HG02678 (cell line): Measurements from ENCODE around the gene SLC35E2B.
A peak's percentile ranks its signal among the peaks of the same experiment; 100 is the strongest.
"Not testable (repeated sequence)": the region's sequence is repeated elsewhere in the genome, so short reads cannot be mapped to it uniquely, and the experiment has no call there.

Source experiments
- ATAC-seq: cut with Tn5 transposase; IDR thresholded peaks from one replicate; pipeline ENCODE4 v1.9.1; 2021; ENCODE audit warnings: mild to moderate bottlenecking, moderate library complexity; ENCODE audit not compliant: unreplicated experiment

The SLC35E2B gene

DNA sequence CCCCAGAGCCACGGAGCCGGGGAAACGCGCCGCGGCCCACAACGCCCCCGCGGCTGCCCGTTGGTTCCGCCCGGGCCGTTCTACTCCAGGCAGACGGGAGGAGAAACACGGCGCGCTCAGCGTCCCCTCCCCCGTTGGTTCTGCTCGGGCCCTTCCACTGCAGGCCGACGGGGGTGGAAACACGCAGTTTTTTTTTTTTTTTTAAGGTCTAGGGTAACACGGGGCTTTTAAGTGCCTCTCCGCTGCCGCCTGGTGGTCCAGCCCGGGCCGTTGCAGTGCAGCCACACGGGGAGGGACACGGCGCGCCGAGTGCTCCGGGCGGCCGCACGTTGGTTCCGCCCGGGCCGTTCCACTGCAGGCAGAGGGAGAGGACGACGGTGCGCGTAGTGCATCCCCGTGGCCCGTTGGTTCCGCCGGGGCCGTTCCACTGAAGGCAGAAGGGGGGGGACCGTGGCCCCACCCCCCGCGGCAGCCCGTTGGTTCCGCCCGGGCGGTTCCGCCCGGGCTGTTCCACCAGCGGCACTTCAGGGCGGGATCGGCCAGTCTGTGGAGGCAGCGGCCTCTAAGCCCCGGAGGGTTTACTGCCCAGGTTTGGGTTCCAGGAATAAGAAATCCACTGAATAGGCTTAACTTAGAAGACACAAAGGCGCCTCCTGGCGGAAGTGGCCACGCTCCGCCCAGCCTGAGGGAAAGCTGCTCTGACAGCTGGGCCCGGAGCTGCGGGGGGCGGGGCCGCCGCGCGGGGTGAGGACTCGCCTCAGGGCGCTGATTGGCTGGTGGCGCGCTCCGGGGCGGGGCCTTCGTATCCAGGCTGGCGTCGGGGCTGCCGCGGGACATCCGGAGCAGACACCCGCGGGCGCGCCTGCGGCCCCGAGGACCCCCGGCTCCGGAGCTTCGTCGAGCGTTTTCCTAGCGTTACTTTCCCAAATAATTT is at the start of gene SLC35E2B:
SLC35E2B (minus strand) TSS at position 82 of the 934 bp plus-strand sequence. CDS start 16,096 bp downstream, outside the sequence.
- peak; percentile 76 for ATAC-seq

GRCh38 chr1:1741013-1741412 is 48.4 kb upstream of the SLC35E2B start:
- not testable (repeated sequence) for ATAC-seq

DNA sequence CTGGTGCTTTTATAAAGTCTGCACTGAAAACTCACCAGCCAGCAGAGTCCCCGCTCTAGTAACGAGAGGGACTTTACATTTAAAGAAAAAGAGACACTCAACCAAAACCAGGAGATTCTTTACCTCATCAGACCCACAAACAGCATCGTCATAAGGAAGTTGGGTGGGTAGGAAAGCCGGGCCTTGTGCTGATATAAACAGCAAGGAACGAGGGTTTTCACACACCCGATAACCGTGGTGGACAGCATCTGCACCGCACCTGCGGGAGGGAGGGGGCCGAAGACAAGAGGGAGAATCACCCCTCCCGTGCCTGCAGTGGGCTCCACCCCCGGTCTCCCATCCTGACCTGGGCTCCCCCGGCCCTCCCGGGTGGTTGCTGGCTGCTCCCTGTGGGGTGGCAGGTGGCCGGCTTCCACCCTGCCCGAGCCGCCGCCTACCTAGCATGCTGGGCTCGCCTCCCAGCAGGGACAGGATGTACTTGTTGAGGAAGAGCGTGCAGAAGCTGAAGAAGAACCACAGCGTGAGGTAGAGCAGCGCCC is 46.3 kb upstream of the SLC35E2B start:
- not testable (repeated sequence) for ATAC-seq

DNA sequence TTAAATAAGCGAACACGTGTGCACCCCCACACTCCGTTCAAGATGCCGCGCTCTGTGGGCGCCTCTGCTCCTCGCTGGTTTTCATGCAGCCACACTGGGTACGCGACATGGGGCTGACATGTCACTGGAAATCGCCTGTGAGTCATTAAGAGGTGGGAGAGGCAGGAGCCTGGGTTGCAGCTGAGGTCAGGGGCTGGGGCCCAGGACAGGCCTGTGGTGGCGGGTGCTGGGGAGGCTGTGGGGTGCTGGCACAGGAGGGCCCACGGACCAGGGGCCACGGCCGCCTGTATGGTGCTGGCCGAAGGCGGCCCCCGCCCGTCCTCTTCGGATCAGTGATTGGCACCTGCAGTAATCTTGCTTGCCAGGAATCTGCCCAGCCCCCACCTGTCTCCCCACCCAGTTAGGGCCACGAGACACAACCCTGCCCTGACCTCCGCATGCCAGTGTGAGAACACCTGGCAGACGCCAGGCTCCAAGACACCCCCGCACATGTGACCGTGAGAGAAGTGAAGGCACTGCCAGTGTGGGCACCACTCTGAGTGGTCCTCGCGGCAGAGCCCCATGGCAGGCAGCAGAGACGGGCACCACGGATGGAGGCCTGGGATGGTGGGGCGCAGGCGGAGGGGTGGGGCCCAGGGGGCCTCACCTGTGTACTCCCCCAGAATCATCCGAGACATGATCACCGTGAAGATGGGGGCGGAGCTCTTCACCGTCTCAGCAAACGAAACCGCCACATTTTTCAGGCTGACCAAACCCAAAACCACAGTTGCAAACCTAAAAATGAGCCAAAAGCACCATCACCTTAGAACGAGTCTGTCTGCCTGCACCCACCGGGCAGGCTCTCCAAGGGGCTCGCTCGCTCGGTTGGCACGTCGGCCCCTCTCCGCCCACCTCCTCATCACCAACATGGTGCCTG is 45.3 kb upstream of the SLC35E2B start:
- ATAC-seq = not testable (repeated sequence)

- no peak for ATAC-seq
Observed at GRCh38 chr1:1732381-1732780, 39.8 kb upstream of the SLC35E2B start.

DNA sequence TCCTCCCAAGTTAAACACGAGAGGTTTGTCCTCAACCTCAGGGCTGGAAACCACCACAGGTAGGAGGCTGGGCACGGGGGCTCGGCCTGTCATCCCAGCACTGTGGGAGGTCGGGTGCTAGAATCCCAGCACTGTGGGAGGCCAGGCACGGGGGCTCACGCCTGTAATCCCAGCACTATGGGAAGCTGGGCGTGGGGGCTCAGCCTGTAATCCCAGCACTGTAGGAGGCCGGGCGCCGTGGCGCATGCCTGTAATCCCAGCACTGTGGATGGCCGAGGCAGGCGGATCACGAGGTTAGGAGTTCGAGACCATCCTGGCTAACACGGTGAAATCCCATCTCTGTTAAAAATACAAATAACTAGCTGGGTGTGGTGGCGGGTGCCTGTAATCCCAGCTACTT is 38.3 kb upstream of the SLC35E2B start:
- no peak for ATAC-seq

DNA sequence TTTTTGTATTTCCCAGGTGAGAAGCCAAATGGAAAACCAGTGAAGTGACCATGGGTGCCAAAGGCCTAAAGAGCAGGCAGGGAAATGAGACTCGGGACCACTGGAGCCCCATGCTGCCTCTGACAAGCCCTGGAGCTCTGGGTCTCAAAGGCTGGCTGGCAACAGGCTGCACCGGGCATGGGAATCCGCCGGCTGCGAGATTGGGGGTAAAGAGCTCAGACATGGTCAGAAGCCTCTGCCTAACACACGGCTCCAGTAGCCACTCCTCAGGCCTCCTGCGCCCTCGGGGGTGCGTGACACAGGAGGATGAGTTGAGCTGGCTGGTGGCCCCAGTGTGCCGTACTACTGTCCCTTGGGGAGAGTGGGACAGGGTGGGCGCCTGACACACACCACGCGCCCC is 37.6 kb upstream of the SLC35E2B start:
- ATAC-seq = not testable (repeated sequence)

DNA sequence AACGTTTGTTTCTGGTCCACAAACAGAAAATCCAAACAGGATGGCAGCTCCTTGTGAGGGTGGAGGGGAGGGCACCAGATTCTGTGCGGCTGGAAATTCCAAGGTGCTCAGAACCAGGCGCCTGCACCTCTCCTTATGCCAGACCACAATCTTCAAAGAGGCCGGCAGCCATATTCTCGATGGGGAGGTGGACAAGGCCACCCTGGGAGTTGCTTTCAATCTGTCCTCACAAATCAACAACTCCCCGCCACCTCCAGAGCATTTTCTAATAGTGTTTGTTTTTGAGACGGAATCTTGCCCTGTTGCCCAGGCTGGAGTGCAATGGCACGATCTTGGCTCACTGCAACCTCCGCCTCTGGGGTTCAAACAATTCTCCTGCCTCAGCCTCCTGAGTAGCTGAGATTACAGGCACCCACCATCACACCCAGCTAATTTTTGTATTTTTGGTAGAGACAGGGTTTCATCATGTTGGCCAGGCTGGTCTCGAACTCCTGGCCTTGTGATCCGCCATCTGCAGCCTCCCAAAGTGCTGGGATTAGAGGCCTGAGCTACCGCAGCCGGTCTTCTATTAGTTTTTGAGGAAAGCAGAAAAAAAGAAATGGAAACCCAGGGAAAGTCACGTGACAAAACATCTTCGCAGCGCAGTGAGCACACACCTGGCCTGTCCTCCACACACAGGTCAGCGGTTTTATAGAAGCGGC is 36.7 kb upstream of the SLC35E2B start:
- not testable (repeated sequence) for ATAC-seq

- not testable (repeated sequence) for ATAC-seq
Observed at GRCh38 chr1:1728308-1729005, 35.9 kb upstream of the SLC35E2B start.

DNA sequence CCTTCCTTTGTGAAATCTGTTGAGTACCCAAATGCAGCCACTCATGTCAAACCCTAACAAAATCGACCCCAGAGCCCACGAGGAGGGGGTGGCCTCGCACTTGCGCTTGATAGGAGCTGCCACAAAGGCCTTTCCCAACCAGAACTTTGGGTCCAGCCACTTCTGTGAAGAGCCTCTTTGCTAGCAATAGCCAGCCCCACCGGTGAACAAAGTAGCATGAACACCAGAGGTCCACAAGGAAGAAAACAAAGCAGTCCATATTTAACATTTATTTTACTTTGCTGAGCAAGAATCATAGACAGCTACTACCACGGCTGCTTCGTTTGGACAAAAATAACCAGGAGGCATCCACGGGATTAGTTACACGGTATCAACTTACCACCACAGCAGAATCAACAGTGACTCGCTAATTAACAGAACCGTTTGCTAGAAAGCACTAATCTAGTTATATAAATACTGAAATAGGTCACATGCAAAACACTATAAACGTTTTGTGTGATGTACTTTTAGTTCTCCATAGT is 34.6 kb upstream of the SLC35E2B start:
- not testable (repeated sequence) for ATAC-seq

- ATAC-seq = not testable (repeated sequence)
Observed at GRCh38 chr1:1726088-1726487, 33.5 kb upstream of the SLC35E2B start.

DNA sequence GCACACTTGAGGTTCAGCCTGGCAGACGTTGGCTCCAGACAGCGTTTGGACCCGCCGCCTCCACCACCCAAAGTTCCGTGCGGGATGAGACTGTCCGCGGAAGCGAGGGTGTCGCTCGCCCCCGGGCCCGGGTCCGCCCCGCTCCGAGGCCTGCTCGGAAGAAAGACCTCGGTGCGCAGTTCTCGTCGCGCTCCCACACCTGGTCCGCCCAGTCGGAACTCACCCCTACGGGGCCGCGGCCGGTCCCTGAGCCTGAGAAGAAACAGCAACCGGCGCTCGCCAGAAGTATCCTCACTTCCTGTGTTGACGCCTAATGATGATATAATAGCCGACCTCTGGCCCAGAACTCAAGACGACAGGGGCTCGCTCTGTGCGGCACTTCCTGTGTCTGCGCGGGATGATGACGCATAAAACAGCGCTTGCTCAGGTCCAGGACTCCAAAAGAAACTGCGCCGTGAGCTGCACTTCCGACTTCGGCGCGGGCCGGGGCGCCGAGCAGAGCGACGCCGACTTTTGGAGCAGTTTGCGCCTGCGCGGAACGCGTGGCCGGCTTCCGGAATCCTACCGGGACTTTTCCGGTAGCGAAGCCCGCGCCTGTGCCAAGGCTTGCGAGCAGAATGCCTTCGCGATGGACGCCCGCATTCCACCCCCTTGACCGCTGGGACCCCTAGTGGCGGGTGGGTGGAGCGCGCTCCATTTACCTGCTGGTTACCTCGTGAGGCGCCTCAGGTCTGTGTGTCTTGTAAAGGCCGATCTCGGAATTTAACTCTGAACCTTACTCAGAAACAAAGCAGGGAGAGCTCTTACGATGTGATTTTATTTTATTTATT is 31.7 kb upstream of the SLC35E2B start, which contains the start of gene CDK11A:
CDK11A (minus strand) TSS at position 323 of the 830 bp plus-strand sequence. CDS start 1,539 bp downstream, outside the sequence.
- peak; percentile 93 for ATAC-seq

GRCh38 chr1:1721201-1721600 is 28.6 kb upstream of the SLC35E2B start:
- no peak for ATAC-seq

DNA sequence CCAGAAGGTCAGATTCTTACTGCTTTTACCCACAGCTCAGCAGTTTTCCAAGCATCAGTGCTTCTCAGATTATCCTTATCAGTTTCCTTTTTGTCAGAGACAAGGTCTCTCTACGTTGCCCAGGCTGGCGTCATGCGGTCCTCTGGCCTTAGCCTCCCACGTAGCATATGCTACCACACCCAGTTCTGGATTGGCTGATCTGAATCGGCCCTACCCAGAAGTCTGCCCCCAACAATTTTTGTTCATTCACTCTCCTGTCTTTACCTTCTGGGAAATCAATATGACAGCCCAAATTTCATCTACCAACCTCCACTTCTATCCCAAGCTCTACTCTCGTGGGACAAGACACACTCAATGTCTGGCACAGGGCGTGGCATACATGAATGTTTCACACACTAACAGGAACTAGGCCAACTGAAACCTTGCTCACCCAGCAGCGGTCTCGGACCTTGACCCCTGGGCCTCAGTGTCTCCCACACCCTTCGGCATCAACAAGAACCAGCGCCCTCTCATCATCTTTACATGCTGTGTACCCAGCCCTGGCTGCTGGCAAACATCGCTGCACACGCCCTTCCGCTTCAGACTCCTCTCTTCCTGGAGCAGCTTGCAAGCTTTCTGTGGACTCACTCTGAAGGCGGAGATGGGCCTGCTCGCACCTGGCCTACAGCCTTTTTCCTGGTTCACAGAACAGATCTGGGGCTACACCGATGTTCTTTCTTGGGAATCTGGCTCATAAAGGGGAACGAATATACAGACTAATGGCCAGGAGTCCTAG is 22.7 kb upstream of the SLC35E2B start:
- ATAC-seq = not testable (repeated sequence)

GRCh38 chr1:1707897-1708296 is 15.3 kb upstream of the SLC35E2B start:
- ATAC-seq = not testable (repeated sequence)

- ATAC-seq = not testable (repeated sequence)
Observed at GRCh38 chr1:1707241-1707640, 14.6 kb upstream of the SLC35E2B start.

DNA sequence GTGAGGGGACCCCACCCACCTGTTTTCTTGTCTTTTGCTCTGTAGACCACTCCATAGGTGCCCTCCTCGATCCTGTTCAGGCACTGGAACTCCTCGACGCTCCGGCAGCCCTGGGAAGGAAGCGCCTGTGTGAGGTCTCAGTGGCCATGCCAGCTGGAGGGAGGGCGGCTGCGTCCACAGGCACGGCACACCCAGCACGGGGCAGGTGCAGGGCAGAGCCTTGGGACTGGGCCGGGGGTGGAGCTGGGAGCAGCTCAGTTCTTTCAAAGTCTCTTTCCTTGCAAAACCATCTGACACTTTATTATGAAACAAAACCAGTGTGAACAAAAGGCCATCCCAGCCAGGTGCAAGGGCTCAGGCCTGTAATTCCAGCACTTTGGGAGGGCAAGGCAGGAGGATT is 13.0 kb upstream of the SLC35E2B start:
- ATAC-seq = not testable (repeated sequence)
